GM19240 (cell line): ENCODE results near the gene SCAMP1.
A peak's percentile ranks its signal among the peaks of the same experiment; 100 is the strongest.

ENCODE experiments used
- DNase-seq: peaks from one replicate; pipeline ENCODE4 v3.0.0; 2011; ENCODE audit warnings: low spot score; ENCODE audit not compliant: insufficient read length

SCAMP1 gene

DNA sequence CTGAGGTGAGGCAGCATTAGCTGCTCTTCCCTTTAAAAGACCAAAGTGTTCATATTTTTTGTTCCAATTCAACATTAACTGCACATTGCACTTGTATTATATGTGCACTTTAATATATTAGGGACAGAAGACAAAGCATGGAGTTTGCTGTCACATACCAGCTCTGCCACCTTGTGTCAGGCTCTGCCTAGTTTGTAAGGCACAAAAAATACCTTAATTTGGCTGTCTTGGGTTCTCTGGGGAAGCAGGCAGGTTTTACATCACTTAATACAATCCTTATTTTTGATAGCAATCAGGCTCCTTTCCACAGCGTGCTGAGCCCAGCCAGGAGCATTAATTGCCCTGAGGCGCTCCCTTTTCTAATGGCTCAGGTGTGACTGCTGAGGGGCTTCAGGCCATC is 131.8 kb downstream of the SCAMP1 start:
- DNase-seq: no peak

DNA sequence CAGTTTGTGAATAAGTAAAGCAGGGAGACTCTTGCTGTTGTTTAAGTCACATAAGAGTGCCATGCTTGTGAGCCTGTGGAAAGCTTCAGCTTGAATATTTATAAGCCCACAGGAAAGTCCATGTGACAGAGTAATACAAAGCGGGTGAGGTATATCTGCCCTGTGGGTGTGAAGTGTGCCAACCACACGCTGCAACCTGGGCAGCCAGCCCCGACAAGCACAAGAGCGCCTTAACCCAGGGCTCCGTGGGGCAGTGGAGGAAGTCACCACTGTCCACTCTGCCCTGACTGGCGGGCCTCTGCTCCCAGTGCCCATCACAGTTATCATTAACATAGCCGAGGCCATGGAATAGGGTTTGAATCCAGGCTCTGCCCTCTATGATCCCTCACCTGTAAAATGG is 132.2 kb downstream of the SCAMP1 start:
- no peak for DNase-seq

- no peak for DNase-seq
Measured at GRCh38 chr5:78495800-78496199, 135.4 kb downstream of the SCAMP1 start.

DNA sequence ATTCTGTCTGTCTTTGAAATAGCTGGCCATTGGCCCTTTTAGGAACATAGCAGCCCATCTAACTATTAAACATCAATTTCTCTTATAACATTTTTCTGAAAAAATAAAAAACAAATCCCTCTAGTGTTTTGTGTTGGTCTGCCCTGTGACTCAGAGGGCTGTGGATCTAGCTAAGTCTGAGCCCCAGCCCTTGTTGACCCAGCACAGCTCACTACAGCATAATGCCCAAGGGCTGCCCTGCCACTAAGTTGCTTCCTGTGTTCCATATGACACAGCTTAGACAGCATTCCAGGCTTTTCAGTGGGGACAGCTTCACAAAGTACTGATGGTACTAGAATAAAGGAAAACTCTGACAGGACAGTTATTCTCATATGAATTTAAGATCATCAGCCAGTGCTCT is 136.0 kb downstream of the SCAMP1 start:
- no peak for DNase-seq

DNA sequence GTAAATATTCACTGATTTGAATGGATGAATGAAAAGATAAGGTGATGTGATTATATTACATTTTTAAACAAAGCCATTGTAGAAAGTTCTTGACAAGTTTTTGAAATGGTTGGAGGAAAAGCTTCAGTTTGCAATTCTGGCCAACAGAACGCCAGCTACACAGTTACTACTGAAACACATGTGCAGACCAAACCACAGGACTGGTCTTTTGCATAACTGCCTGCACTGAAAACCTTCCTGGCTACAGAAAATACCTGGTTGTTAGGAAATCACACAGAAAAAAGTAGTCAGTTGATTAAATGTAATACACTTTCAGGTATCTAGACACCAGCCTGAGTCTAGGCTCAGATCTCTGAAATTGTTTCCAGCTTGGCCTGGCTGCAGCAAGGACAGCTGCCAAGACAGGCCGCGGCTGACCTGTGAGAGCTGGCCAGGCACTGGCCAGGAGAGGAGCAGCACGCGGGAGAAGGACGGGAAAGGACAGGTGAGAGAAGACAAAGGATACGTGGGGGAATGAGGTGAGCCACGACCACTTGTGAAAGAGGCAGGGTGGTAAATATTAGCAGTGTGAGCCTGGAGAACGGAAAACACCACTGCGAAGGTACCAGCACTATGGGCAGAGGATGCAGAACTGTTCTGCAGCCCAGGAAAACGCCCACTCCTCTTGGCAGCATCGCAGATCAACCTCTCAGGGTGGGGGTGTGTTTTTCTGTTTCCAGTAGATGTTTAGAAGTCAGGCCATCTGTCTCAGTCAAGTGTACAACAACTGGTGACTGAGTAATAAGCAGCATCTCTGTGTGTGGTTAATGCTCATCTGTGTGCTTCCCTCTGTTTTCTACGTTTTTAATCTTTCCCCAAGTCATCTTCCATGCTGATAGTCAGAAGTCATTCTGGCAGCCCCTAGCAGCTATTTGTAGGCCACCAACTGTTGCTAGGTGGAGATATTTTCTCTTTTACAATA is 137.4 kb downstream of the SCAMP1 start:
- DNase-seq: no peak

- DNase-seq: no peak
Measured at GRCh38 chr5:78499485-78499884, 139.1 kb downstream of the SCAMP1 start.

DNA sequence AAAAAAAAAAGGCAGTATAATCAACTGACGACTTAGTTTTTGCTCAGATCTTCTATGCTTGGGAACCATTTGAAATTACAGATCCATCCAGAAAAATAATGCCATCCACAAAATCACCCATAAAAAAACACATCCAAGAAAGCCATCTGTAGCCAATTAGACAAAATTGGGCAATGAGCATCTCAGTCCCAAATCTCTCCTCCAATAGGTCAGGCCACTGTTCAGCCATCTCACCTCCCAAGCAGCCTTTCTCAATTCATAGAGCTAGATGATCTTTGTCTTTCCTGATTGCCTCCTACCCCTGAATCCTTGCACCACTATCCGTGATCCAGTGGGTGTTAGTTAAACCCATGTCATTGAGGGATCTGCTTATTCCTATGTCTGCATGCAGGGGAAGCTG is 139.6 kb downstream of the SCAMP1 start:
- no peak for DNase-seq

DNA sequence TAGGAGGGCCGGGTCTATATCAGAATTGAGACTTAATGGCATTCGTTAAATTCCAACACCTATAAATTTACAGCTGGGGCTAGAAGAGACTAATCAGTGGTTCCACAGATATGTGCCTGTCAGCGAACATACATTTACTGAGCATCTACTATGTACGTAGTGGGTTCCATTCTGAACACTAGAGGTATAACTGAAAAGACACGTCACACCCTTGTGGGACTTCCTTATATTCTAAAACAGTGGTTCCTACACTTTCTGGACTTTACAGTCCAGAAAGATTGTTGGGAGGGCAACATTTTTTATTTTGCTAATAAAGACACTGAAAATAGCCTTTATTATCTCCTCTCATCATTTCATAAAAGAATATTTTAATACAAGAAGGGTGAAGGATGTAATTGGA is 140.5 kb downstream of the SCAMP1 start:
- DNase-seq: no peak

DNA sequence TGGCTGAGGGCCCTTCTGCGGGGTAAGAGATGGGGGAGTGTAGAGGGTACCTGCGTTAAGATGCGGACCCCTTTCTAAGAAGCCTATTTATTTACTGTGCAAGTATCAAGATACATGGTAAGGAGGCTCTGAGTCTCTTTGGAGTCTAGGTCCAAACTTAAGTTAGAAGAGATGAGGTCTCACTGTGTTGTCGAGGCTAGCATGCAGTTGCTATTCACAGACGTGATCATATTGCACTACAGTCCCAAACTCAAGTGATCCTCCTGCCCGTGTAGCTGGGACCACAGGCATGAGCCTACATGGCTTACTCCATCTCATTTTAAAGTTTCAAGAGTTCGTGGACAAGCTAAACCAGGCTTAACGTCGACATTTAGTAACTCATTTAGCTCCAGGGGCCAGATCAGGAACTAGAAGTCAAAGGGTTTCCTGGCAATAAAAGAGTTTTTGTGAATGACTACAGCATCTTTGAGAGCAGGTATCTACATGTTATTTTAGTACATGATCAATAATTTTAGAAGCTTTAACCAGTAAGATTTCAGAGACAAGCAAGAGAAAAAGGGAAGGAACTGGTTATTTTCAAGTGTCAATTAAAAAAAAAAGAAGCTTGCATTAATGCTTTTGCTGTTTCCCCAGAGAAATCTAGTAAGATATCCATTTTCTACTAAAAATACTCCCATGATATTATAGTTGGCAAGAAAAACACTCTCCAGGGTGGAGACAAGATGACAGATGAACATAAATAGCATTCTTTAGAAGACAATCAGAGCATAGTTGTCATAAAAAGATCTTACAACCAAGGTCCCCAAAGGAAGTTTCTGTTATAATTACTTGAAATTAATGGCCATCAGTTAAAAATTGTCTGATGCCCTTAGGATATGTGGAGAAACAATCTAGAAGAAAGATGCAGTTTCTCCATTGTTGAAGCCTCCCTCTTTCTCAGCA is 141.3 kb downstream of the SCAMP1 start:
- no peak for DNase-seq

GRCh38 chr5:78503958-78504653 is 143.7 kb downstream of the SCAMP1 start:
- no peak for DNase-seq

DNA sequence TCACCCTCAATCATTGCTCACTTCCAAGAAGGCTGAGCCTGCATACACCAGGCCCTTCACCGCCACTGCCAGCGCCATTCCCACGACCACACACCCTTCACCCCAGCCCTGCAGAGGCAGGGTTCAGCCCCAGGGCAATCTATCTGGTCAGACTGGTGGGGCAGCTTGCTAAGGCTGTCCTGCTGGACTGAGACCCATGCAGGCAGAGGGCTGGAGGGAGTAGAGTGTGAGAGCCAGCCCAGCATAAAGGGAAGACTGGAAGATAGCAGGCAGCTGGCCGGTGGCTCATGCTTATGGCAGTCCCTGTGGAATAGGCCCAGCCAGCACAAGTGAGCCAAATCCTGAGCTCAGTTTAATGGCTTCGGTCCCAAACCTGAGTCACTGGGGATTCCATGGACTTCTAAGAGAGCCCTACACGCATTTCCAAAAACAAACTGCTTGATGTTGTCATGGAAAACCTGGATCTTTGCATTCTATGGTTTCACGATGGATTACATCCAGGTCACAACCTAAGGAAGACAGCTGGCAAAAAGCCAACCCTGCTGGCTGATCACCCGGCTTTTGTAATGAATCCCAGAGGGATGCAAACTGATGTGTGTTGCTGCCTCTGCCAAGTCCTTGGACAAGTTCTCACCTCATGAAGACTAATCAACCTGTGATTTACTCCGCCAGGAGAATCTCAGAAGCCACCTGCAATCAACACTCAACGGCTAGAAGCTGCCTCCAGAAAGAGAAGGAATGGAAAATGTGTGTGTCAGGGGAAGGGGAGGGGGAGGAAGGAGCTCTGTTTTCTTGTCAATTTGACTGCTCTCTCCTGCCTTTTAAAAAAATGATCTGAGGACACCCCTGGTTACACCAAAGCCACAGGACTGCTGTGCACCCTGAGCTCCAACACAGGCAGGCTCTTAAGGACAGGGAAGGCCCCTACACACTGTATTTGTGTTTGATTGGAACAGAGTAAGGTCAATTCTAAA is 144.6 kb downstream of the SCAMP1 start:
- no peak for DNase-seq

DNA sequence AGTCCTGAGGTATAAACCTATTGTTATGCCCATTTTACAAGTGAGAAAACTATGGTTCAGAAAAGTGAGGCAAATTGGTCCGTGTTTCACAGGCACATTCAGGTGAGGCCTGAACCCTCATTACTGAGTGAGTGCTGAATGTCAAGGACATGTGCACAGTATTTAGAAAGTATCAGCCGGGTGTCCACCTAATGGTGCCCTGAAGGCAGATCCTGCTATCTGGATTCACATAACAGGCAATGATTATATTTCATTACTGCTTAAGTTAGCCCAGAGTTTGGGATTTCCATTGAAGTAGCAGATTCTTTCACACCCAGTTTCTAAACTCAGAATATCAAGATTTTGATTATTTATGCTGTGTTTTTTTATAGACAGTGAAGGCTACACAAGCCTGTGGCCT is 145.4 kb downstream of the SCAMP1 start:
- no peak for DNase-seq

DNA sequence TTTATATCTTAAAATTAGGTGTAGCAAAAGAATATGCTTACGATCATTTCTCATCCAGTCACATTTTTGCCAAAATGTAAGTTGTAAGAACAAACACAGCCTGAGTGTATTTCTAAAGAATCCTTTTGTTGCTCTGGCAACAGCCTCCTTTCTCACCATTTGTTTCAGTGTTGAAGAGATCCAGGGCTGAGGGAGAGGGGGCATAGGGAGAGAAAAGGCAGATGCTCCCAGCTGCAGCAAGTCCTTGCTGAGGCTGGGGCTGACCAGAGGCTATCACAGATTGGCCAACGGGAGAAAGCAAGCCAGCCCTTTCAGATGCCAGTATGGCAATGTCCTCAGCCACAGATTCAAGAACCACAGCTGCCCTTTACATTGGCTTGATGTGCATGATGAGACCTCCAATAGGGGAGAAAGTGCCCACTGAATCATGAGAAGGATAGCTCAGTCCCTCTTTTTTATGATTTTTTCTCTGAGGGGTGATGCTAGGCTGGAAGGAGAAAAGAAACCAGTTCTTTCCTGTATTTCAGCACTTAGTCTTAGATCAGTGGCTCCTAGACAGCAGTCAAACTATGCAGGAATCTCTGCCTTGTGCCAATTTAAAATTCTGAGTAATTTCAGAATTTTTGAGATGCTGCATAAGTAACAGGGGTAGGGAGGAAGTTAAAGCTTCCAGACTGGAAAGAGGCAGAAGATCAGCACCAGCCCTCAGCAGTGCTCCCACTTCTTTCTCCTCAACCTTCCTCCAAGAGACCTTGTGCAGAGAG is 146.0 kb downstream of the SCAMP1 start:
- no peak for DNase-seq

GRCh38 chr5:78507531-78507930 is 147.1 kb downstream of the SCAMP1 start:
- DNase-seq: no peak

GRCh38 chr5:78508186-78508765 is 147.9 kb downstream of the SCAMP1 start:
- DNase-seq: no peak

DNA sequence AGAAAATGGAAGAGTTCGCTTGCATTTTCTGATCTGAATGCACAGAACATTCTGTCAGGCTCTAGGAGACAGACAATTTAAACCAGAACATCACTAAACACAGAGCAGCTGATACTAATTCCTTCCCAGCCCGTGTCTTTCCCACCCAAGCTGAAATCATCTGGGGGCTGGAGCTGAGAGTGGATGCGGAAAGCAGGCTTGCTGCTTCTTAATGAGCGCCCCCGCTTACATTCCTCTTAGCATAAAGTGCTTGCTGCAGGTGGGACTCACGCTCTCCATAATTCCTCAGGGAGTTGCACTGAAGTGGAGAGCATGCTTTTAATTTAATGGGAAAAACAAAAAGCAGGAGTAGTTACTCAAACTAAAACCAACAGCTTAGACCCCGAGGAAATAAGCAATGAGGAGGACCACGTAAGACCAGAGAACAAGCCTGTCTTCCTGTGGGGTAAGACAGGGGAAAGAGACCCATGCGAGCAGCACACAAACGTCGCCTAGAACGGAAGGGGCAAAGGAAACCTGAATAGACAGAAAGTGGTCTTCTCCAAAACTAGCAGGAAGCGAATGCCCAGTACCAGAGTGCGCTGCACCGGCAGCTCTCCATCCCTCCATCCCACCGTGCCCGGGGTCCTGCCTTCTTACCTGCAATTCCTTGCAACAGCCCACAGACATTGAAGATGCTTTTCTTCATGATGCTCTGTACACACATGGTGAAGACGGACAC is 148.9 kb downstream of the SCAMP1 start:
- DNase-seq: no peak

DNA sequence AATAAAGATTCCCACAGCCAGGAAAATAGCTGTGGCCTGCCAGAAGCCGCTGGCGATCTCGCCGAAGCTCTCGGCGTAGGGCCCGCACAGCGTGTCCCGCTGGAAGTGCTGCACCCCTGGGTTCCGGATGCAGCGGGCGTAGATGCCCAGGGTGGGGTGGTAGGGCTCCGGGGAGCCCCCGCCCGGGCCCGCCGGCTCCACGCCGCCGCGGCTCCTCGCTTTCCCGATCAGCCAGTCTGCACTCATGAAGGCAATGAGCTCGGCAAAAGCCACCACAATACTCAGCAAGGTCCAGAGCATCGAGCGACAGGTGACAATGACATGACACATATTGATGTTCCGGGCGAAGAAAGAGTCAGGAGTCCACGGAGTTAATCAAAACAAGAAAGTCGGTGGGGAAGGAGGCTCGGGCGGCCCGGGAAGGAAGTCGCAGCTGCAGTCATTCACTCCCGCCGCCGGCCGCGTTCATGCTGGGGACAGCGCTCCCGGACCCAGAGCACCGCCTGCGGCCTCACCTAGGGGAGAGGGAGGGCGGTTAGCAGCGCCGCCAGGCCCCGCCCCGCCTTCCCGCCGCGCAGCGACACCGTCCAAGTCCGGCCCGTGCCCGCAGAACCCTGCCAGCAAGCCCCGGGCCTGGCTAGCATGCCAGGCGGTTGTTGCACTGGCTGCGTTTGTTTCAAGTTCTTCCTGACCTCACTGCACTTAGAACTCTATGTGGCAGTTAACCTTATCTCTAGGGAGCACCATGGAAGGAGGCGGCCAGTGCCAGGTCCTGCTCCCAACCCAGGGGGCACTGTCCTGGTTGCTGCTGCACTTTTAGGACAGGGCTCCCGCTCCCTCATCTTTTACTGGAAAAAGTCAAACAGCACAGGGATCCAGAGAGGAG is 149.7 kb downstream of the SCAMP1 start:
- peak; percentile 43 for DNase-seq
